ENCODE results near the gene MXRA8.

MXRA8 gene

DNA sequence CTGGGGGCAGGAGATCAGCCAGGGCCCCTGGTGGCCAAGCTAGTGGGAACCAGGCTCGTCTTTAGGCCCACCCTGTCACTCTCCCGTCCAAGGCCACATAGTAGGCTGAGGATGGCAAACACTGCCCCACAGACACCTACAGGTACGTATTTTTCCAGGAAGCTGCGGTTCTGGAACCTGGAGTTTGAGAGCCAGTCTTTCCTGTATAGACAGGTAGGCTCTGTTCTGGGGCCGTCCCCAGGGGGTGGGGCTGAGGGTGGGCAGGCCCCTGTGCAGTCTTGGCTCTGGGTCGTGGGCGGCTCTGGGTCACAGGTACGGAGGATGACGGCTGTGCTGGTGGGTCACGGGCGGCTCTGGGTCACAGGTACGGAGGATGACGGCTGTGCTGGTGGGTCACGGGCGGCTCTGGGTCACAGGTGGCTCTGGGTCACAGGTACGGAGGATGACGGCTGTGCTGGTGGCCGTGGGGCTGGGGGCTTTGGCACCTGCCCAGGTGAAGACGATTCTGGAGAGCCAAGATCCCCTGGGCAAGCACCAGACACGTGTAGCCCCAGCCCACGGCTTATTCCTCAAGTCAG lies 47.8 kb downstream of the MXRA8 start:
- Mint-ChIP-seq H3K27ac (no peak overlapping the region), H3K4me1 (ENCODE audit: low read depth) (peaks cover 14% of the 10 kb centered on the region), H3K9me3 (ENCODE audit: low read depth) (no peaks in the 10 kb centered on the region), H3K27me3 (no peaks in the 10 kb centered on the region), H3K36me3 (no peaks in the 10 kb centered on the region), H3K4me3 (peak overlapping the region; percentile 53)

DNA sequence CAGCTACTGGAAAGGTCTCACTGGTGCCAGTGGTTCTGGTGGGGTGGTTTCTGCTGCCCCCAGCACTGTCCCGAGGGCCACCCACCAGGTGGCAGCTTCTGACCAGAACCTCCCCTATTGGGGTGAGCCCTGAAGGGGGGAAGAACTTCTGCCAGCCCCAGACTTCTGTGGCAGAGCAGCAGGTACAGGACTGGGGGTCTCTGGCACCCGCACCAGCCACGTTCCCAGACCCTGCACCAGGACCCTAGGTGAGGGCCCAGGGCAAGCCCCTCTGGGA lies 48.3 kb downstream of the MXRA8 start:
- H3K9me3 Mint-ChIP-seq (ENCODE audit: low read depth) = no peaks in the 10 kb centered on the region
- H3K27me3 Mint-ChIP-seq = no peaks in the 10 kb centered on the region
- no peak overlapping the region for H3K27ac Mint-ChIP-seq
- no peaks in the 10 kb centered on the region for H3K36me3 Mint-ChIP-seq
- peak overlapping the region; percentile 53 for H3K4me3 Mint-ChIP-seq
- peaks cover 17% of the 10 kb centered on the region for H3K4me1 Mint-ChIP-seq (ENCODE audit: low read depth)

DNA sequence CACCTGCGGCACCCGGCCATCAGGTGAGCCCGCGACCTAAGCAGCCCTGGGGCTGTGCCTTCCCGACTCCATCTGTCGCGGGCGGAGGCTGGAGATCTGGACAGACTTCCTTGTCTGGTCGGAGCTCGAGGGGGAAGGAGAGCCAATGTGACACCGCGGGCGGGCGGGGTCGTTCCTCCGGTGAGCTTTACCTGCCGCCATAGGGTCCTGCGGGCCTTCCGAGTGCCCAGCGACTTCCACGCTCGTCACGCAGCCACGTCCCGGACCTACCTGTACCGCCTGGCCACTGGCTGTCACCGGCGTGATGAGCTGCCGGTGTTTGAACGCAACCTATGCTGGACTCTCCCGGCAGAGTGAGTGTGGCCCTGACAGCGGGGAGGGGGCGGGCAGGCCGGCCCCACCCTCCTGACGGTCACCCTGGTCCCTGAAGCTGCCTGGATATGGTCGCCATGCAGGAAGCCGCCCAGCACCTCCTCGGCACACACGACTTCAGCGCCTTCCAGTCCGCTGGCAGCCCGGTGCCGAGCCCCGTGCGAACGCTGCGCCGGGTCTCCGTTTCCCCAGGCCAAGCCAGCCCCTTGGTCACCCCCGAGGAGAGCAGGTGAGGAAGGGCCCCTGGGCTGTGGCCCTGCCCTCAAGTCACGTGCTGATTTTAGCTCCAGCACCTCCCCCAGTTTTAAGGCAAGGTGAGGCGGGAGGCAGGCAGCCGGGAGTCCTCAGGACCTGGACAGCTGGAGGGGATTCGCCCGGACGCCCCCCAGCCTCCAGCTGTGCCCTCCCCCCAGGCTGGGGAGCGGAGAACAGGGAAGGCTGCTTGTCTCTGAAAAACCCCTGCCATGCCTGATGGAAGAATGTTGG lies 48.9 kb downstream of the MXRA8 start:
- Mint-ChIP-seq H3K27ac (no peak overlapping the region), H3K27me3 (no peaks in the 10 kb centered on the region), H3K9me3 (ENCODE audit: low read depth) (no peaks in the 10 kb centered on the region), H3K4me3 (peak overlapping the region; percentile 79), H3K36me3 (no peaks in the 10 kb centered on the region), H3K4me1 (ENCODE audit: low read depth) (peaks cover 17% of the 10 kb centered on the region)

DNA sequence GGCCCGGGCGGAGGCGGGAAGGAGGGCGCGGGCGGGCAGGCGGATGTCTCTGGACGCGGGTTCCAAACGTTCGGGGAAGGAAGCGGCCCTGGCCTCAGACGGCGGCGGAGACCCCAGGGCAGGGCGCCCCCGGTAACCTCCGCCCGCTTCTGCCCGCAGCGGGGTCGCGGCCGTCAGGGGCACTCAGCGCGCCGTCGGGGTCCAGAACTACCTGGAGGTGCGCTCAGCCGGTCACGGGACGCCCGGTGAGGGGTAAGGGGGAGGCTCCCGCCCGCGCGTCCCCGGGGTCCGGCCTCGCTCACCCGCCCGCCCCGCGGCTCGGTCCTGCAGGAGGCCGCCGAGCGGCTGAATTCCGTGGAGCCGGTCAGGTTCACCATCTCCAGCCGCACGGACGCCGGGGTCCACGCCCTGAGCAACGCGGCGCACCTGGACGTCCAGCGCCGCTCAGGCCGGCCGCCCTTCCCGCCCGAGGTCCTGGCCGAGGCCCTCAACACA lies 49.6 kb downstream of the MXRA8 start:
- Mint-ChIP-seq H3K9me3 (ENCODE audit: low read depth) (no peaks in the 10 kb centered on the region), H3K4me3 (peak overlapping the region; percentile 85), H3K27ac (peak overlapping the region; percentile 66), H3K4me1 (ENCODE audit: low read depth) (peaks cover 17% of the 10 kb centered on the region), H3K27me3 (no peaks in the 10 kb centered on the region), H3K36me3 (no peaks in the 10 kb centered on the region)

DNA sequence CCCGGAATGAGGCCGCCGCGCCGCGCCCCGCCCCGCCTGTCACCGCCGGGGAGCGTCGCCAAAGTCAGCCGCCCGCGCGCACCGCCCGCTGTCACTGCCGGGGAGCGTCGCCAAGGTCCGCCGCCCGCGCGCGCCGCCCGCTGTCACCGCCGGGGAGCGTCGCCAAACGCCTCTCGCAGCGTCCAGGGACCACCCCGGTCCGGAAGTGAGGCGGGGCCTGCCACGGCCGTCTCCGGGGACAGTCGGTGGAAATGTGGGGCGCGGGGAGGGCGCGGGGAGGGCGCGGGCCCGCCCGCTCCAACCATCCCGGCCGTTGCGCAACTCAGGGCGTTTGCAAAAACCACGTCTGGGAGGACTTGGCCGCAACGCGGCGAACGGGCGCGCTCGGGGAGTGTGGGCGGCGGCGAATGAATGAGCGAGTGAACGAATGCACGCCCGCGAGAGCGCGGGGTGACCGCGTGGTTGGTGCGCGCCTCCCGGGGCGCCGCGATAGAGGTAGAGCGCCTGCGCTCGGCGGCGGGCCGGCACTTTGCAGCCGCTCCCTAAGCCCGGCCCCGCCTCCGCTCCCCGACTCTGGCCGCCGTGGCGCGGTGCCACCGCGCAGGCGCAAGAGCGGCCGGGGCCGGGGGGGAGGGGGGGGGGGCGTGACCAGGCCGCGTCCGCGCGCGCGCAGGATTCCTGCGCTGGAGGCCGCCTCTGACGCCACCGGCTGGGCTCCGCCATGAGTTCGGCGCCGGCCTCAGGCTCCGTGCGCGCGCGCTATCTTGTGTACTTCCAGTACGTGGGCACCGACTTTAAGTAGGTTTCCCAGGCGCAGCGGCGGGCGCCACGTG lies 50.2 kb downstream of the MXRA8 start, which contains the start of the genes ACAP3 and PUSL1:
Gene ACAP3, minus strand, starts transcription at position 8 of the 833 bp plus-strand sequence. CDS start 115 bp downstream, outside the sequence.
Gene PUSL1, plus strand, starts transcription at position 675 of the 833 bp plus-strand sequence. Its CDS starts 47 bp downstream, at position 722.
- H3K27ac Mint-ChIP-seq = peak within 1 kb of the TSS; percentile 79
- H3K36me3 Mint-ChIP-seq = no peaks in the 10 kb centered on the region
- H3K4me1 Mint-ChIP-seq (ENCODE audit: low read depth) = peaks cover 17% of the 10 kb centered on the region
- no peaks in the 10 kb centered on the region for H3K27me3 Mint-ChIP-seq
- H3K9me3 Mint-ChIP-seq (ENCODE audit: low read depth) = no peaks in the 10 kb centered on the region
- peak within 1 kb of the TSS; percentile 88 for H3K4me3 Mint-ChIP-seq

DNA sequence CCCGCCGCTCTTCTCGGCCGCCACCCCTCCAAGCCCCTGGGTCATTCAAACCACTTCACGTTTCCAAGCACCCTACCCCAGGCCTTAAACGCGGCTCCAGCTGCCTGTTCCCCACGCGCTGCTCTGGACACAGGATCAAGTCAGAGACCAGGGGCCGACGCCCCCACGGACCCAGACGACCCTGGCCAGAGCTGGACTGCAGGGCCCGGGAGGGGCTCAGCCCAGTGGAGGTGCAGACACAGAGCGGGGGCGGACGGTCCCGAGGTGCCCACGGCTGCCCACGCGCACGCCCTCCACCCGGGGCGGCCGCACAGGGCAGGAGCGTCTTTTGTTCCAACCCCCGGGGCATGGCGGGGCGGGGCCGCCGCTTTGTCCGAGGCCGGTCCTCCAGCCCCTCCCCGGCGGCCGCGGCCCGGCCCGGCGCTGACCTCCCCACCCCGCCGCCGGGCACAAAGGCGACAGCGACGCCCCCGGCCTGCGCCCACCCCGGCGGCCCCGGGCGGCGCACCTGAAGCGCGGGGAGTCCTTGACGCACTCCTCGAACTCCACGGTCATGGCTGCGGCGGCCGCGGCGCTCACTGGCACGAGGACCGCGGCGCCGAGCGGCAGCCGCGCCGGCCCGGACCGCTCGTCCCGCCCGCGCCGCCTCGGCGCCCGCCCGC lies 51.0 kb downstream of the MXRA8 start:
- Mint-ChIP-seq H3K9me3 (ENCODE audit: low read depth) (no peaks in the 10 kb centered on the region), H3K4me3 (peak overlapping the region; percentile 88), H3K27me3 (no peaks in the 10 kb centered on the region), H3K4me1 (ENCODE audit: low read depth) (peaks cover 17% of the 10 kb centered on the region), H3K36me3 (no peaks in the 10 kb centered on the region), H3K27ac (peak overlapping the region; percentile 79)

DNA sequence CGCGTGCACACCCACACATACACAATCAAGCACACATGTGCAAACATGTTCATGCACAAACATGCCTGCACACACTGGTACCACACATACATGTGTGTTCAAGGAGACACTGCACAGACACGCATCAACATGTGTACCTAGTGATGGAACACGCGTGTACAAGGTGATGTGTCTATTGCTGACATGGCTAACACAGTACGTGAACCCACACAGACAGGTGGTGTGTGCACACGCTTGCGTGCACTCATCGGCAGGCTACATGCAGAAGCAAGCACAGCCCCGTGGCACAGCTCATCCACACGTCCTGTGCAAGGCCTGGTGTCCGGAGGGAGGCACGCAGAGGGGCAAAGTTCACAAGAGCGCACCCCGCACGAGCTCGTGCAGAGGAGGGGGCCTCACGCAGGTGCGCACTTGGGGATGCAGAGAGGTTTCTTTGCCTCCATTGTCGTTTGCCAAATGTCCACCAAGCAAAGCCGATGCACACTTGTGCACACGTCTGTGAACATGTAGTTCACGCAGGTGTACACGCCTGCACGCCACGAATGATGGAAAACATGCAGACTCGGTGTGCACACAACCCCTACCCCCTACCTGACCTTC lies 51.6 kb downstream of the MXRA8 start:
- Mint-ChIP-seq H3K27me3 (no peaks in the 10 kb centered on the region), H3K27ac (peak overlapping the region; percentile 79), H3K9me3 (ENCODE audit: low read depth) (no peaks in the 10 kb centered on the region), H3K4me1 (ENCODE audit: low read depth) (peaks cover 17% of the 10 kb centered on the region), H3K36me3 (no peaks in the 10 kb centered on the region), H3K4me3 (peak overlapping the region; percentile 88)

DNA sequence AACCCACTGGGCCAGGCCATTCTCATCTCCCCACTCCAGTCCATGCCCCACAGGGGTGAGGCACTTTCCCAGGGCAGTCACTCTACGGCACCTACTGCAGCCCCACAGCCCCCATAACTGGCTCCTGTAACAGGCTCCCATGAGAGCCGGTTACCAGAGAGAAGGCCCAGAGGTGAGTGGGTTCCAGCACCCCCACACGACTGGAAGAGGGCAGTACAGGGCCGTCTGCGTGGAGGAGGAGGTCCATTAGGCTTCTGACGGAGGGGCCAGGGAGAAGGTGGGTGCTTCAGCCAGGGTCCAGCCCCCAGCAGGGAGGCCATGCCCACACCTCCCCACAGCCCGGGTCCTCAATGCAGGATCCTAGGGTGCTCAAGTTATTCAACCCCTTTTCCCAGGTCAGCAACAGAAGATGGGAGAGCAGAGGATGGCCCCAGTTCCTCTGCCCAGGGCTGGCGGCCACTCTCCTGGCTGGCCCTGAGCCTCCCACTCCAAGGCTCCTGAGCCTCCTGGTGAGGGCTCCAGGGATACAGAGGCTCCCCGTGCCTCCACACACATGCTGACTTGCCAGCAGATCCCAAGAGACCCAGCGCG lies 52.2 kb downstream of the MXRA8 start:
- H3K4me3 Mint-ChIP-seq = peak overlapping the region; percentile 88
- H3K27ac Mint-ChIP-seq = peak overlapping the region; percentile 83
- H3K27me3 Mint-ChIP-seq = no peaks in the 10 kb centered on the region
- H3K36me3 Mint-ChIP-seq = no peaks in the 10 kb centered on the region
- H3K9me3 Mint-ChIP-seq (ENCODE audit: low read depth) = no peaks in the 10 kb centered on the region
- H3K4me1 Mint-ChIP-seq (ENCODE audit: low read depth) = peaks cover 17% of the 10 kb centered on the region

DNA sequence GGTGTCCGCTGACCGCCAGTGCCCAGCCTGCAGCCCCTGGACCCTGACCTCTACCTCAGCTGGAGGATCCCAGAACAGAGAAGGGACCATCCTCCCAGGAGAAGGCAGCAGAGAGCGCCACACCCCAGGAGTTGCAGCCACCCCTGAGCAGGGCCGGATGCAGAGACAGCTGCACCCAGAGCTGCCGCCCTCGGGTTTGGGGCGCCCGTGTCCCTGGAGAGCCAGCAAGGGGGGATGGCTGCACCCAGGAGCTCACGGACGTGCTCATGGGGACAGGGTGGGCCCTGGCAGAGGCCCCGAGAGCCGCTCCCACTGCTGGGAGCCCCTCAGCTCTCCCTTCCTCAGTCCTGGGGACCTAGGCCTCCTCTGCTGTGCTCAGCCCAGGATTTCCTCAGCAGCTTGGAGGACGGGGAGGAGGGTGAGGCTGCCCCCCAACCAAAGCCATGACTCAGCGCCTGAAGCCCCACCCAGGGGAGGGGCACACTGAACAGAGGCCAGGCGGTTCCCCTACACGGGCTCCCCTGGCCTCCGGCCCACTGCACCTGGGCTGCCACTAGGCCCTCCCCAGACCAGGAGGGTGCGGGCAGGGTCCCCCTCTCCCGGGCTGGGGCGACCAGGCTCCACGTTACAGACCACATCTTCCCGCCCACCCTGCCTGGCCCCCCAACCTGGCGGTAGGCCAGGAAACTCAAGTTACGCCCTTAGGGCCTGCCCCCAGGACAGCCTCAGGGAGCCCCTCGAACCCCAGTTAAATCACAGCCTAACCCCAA lies 52.9 kb downstream of the MXRA8 start:
- Mint-ChIP-seq H3K27ac (peak overlapping the region; percentile 83), H3K4me1 (ENCODE audit: low read depth) (peaks cover 14% of the 10 kb centered on the region), H3K4me3 (peak overlapping the region; percentile 88), H3K27me3 (no peaks in the 10 kb centered on the region), H3K9me3 (ENCODE audit: low read depth) (no peaks in the 10 kb centered on the region), H3K36me3 (no peaks in the 10 kb centered on the region)

DNA sequence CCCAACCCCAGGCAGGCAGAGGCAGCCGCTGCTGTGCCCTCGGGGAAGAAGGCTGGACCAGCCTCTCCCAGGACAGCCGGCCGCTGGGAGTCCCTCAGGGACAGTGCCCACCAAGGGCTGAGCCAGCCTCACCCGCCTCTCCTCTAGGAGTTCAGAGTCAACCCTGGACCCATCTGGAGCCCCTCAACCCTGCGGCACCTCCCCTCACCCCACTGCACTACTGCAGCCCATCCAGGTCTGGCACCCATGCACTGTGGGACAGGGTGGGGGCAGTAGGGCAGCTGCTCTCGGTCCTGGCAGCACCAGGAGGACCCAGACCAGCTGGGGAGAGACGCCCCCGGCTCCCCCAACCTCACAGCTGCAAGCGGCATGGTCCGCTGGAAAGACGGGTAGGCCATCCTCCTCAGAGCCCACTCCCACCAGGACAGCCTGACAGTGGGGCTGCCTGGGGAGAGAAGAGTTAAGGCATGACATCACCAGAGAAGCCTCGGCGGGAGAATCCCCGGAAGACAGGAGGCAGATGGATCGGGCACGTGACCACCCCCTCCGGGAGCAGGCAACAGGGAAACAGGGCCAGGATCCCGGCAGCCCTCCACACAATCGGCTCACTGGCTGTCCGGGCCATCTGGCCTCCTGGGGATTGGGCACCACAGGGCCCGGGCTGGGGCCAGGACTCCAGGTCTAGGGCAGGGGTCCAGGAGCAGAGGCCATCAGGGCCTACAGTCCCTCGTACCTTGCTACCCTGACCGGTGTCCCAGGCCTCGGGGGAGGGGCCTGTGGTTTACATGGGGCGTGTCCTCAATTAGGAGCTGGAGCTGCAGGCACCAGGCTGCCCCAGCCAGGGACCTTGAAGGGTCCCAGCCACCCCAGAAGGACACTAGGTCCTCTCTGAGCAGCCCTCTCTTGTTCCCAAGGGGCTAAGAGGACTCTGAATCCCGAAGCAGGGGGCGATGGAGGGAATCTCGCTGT lies 53.7 kb downstream of the MXRA8 start:
- no peaks in the 10 kb centered on the region for H3K9me3 Mint-ChIP-seq (ENCODE audit: low read depth)
- H3K4me1 Mint-ChIP-seq (ENCODE audit: low read depth) = peaks cover 14% of the 10 kb centered on the region
- no peaks in the 10 kb centered on the region for H3K27me3 Mint-ChIP-seq
- no peaks in the 10 kb centered on the region for H3K36me3 Mint-ChIP-seq
- no peak overlapping the region for H3K27ac Mint-ChIP-seq
- H3K4me3 Mint-ChIP-seq = peak overlapping the region; percentile 58

DNA sequence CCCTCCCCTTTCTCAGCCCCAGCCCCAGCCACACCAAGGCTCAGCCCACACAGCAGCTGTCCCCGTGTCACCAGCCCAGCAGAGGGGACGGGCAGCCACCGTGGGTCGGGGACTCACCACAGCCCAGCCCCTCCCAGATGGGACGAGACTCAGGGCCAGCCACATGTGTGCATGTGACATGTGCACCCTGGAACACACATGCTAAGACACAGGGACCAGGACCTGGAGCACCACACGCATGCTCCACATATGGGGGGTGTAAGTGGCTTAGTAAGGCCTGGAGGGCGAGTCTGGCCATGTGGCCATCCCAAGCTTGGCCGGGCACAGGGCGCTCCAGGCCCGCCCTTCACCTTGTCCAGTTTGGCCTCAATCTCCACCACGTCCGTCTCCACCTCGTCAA lies 54.6 kb downstream of the MXRA8 start:
- H3K9me3 Mint-ChIP-seq (ENCODE audit: low read depth) = no peaks in the 10 kb centered on the region
- no peak overlapping the region for H3K27ac Mint-ChIP-seq
- H3K4me3 Mint-ChIP-seq = no peak overlapping the region
- peaks cover 14% of the 10 kb centered on the region for H3K4me1 Mint-ChIP-seq (ENCODE audit: low read depth)
- H3K27me3 Mint-ChIP-seq = no peaks in the 10 kb centered on the region
- H3K36me3 Mint-ChIP-seq = no peaks in the 10 kb centered on the region

DNA sequence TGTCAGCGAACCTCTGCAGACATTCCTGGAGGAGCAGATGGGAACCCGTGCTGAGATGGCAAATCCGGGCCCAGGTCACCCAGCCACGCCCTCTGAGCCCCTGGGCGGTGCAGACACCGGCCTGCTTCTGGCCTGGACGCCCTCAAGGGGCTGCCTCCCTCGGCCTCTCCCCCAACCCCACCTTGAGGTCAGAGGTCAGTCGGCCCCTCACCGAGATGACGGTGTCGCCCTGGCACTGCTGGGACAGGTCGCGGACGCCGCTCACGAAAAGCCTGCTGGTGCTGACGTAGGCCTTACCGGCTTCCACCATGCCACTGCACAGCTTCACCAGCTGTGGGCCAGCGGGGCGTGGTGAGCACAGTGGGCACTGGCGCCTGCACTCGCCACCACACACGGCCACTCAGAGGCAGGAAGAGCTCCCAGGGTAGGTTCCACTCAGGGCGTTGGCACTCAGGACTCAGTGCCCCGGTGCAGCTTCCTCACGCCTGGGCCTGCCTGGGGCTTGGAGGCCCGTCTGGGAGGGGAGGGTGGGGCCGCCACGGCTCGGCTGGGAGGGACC lies 55.3 kb downstream of the MXRA8 start:
- H3K36me3 Mint-ChIP-seq = no peaks in the 10 kb centered on the region
- peaks cover 14% of the 10 kb centered on the region for H3K4me1 Mint-ChIP-seq (ENCODE audit: low read depth)
- H3K4me3 Mint-ChIP-seq = no peak overlapping the region
- no peak overlapping the region for H3K27ac Mint-ChIP-seq
- no peaks in the 10 kb centered on the region for H3K9me3 Mint-ChIP-seq (ENCODE audit: low read depth)
- no peaks in the 10 kb centered on the region for H3K27me3 Mint-ChIP-seq

All from activated naive CD8-positive, alpha-beta T cell (primary cell).